Naive B cell (primary cell): Measurements from ENCODE around the gene L3MBTL3. TPM values are rescaled to one million over a fixed set of nuclear protein-coding genes. Genes with fewer than 3 reads are reported as not detected.
"Not testable (repeated sequence)": the region's sequence is repeated elsewhere in the genome, so short reads cannot be mapped to it uniquely, and the experiment has no call there.

Source experiments
- ATAC-seq, 2 donors: fragments of 150-1000 bp; cut with Tn5 transposase; 2 replicates each; pipeline ENCODE4 v1.10.0; 2021; ENCODE audit warnings: low read depth in 2 of 2, mild to moderate bottlenecking in 2 of 2, moderate library complexity in 2 of 2
- DNase-seq: peaks from one replicate; pipeline ENCODE4 v3.0.0; 2022
- H3K27ac Mint-ChIP-seq, 6 donors: one replicate each; pipeline ENCODE4 v1.8.0; 2020 to 2022; ENCODE audit warnings: mild to moderate bottlenecking in 6 of 6, mixed read lengths in 6 of 6, moderate library complexity in 5 of 6, inconsistent platforms in 2 of 6
- H3K27me3 Mint-ChIP-seq, 3 donors: one replicate each; pipeline ENCODE4 v1.8.0; 2021 to 2022; ENCODE audit warnings: mixed read lengths in 3 of 3, mild to moderate bottlenecking in 1 of 3
- H3K36me3 Mint-ChIP-seq, 2 donors: one replicate each; pipeline ENCODE4 v1.8.0; 2020 to 2022; ENCODE audit warnings: mixed read lengths in 2 of 2, inconsistent platforms in 1 of 2, mild to moderate bottlenecking in 1 of 2
- H3K4me1 Mint-ChIP-seq, 3 donors: one replicate each; pipeline ENCODE4 v1.8.0; 2020 to 2022; ENCODE audit warnings: mixed read lengths in 3 of 3, inconsistent platforms in 1 of 3, mild to moderate bottlenecking in 1 of 3, moderate library complexity in 1 of 3
- H3K4me3 Mint-ChIP-seq, 8 donors: one replicate each; pipeline ENCODE4 v1.8.0; 2020 to 2022; ENCODE audit warnings: mild to moderate bottlenecking in 8 of 8, mixed read lengths in 8 of 8, moderate library complexity in 8 of 8, inconsistent platforms in 2 of 8
- H3K9me3 Mint-ChIP-seq, 7 donors: one replicate each; pipeline ENCODE4 v1.8.0; 2020 to 2022; ENCODE audit warnings: mixed read lengths in 7 of 7, mild to moderate bottlenecking in 5 of 7, inconsistent platforms in 2 of 7, moderate library complexity in 1 of 7
- polyA plus RNA-seq, 6 donors: library from polyadenylated mRNA; unstranded; fragments of 300-500 nt; fragmentation: Illumina TruSeq; gene quantifications; one replicate each; pipeline ENCODE4 v1.2.3, GENCODE V29; 2021; ENCODE audit warnings: low read depth in 6 of 6

The L3MBTL3 gene
- polyA plus RNA-seq, 6 donors from 2014 or later: 11.0 to 21.8 (median 16.6) TPM

DNA sequence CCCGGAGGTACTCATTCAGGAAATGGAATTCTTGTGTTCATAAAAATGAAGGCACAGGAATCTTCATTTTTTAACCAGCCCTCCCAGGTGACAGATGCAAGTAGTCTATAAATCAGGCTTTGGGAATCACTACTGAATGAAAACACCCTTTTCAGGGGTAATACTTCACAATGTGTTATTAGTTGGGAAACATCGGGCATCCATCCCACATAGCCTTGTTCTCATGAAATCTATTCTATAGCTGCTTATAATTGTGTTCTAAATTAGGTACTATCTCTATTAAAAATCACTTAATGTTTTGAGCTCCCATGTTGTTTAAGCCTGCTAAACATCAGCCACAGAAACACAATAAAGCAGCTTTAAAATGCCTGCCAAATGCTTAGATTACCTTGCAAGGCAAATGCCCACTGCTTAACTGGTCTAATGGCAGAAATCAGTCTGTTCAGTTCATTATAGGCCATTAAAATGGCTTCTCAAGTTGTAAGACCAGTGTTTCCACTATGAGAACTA, 94.9 kb downstream of the L3MBTL3 start:
- peak overlapping the region in 5 of 6 donors; percentile 21 to 94 (median 88) for H3K27ac Mint-ChIP-seq
- peaks cover 0 to 12% (median 5%) of the 10 kb centered on the region in 7 donors for H3K9me3 Mint-ChIP-seq
- ATAC-seq (no peak), DNase-seq (no peak)
- H3K4me3 Mint-ChIP-seq: peak overlapping the region in 1 of 8 donors; percentile 15
- H3K4me1 Mint-ChIP-seq: peaks cover 51 to 79% (median 78%) of the 10 kb centered on the region in 3 donors
- H3K36me3 Mint-ChIP-seq: peaks cover 26 to 31% of the 10 kb centered on the region in 2 donors
- no peaks in the 10 kb centered on the region for H3K27me3 Mint-ChIP-seq

DNA sequence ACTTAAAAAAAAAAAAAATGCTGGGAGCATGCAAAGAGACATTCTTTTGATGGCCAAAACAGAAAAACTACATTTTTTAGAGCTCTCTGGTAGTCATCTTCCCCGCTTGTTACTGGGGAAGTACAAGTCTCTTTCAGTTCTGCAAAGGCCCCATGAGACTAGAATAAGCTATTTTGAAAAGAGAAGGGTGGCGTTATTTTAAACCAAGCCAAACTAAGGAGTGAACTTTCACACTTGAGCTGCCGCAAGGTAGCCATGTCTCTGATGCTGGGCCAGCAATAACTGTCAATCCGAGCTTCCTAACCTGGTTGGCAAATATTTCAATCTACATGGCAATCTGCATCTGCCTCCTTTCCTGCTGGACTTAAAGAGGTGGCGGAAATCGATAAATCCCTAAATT, 96.7 kb downstream of the L3MBTL3 start:
- peaks cover 15 to 19% of the 10 kb centered on the region in 2 donors for H3K36me3 Mint-ChIP-seq
- peaks cover 0 to 8% (median 4%) of the 10 kb centered on the region in 7 donors for H3K9me3 Mint-ChIP-seq
- H3K27me3 Mint-ChIP-seq: no peaks in the 10 kb centered on the region
- ATAC-seq (peak; percentile 98), DNase-seq (peak; percentile 55)
- H3K27ac Mint-ChIP-seq: peak overlapping the region; percentile 91 to 95 (median 92)
- peaks cover 48 to 70% (median 70%) of the 10 kb centered on the region in 3 donors for H3K4me1 Mint-ChIP-seq
- H3K4me3 Mint-ChIP-seq: peak overlapping the region; percentile 44 to 85 (median 74)

- Mint-ChIP-seq H3K4me3 (peak overlapping the region in 6 of 8 donors; percentile 5 to 79 (median 50)), H3K27me3 (no peaks in the 10 kb centered on the region), H3K9me3 (peaks cover 0 to 3% (median 0%) of the 10 kb centered on the region in 7 donors), H3K36me3 (peaks cover 14 to 19% of the 10 kb centered on the region in 2 donors), H3K27ac (peak overlapping the region; percentile 19 to 87 (median 72)), H3K4me1 (peaks cover 44 to 69% (median 68%) of the 10 kb centered on the region in 3 donors)
- DNase-seq: no peak
- peak; percentile 29 to 35 for ATAC-seq
Observed at GRCh38 chr6:130116273-130116672, 97.9 kb downstream of the L3MBTL3 start.

GRCh38 chr6:130117187-130117701, 98.9 kb downstream of the L3MBTL3 start:
- ATAC-seq, H3K4me3 Mint-ChIP-seq, H3K9me3 Mint-ChIP-seq, DNase-seq, H3K27me3 Mint-ChIP-seq, H3K27ac Mint-ChIP-seq: not testable (repeated sequence)
- peaks cover 9 to 12% of the 10 kb centered on the region in 2 donors for H3K36me3 Mint-ChIP-seq
- H3K4me1 Mint-ChIP-seq: peaks cover 38 to 63% (median 63%) of the 10 kb centered on the region in 3 donors

DNA sequence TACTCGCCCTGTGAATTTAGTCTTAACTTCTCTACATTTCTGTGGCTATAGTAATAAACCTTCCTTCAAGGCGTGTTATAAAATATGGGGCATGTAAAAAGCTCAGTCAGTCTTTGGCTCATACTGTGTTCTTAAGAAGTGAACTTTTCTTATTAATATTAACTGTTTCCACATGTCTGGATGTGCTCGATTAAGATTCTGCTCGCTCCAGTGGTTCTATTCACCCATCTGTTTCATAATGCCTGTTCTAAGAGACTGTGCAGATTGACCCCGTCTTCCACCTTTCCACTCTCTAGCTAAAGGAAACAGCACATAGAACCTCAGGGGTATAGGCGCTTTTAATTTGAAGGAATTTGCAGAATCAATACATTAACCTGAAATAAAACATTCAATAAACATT, 99.9 kb downstream of the L3MBTL3 start:
- no peaks in the 10 kb centered on the region for H3K27me3 Mint-ChIP-seq
- H3K4me3 Mint-ChIP-seq: peak overlapping the region in 4 of 8 donors; percentile 6 to 56 (median 28)
- H3K27ac Mint-ChIP-seq: peak overlapping the region; percentile 22 to 78 (median 38)
- H3K9me3 Mint-ChIP-seq: peaks cover 0 to 3% (median 0%) of the 10 kb centered on the region in 7 donors
- H3K36me3 Mint-ChIP-seq: peaks cover 8 to 16% of the 10 kb centered on the region in 2 donors
- no peak for DNase-seq
- H3K4me1 Mint-ChIP-seq: peaks cover 34 to 53% (median 53%) of the 10 kb centered on the region in 3 donors
- no peak for ATAC-seq

DNA sequence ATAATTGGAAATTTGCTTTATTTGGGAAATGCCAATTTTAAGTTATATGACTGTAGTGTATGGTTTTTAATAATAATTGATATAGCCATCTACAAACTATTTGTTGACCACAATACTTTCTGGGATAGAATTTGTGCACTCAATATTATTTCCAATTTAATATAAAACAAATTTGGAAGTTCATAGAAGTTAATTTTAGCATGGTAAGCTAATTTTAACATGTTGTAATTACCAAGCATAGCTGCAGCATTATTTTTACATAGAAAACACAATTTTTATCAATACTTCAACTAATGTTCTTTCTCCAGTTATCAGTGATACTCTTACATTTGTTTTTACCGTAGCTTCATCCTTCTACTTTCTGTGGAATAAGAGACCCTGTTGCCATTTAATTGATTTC, 100.8 kb downstream of the L3MBTL3 start:
- H3K27ac Mint-ChIP-seq: no peak overlapping the region
- ATAC-seq (no peak), DNase-seq (no peak)
- H3K4me1 Mint-ChIP-seq: peaks cover 30 to 47% (median 43%) of the 10 kb centered on the region in 3 donors
- no peaks in the 10 kb centered on the region for H3K27me3 Mint-ChIP-seq
- no peak overlapping the region for H3K4me3 Mint-ChIP-seq
- peaks cover 0 to 3% (median 0%) of the 10 kb centered on the region in 7 donors for H3K9me3 Mint-ChIP-seq
- H3K36me3 Mint-ChIP-seq: peaks cover 8 to 20% of the 10 kb centered on the region in 2 donors

GRCh38 chr6:130120731-130121130, 102.3 kb downstream of the L3MBTL3 start:
- H3K27me3 Mint-ChIP-seq: no peaks in the 10 kb centered on the region
- no peak for DNase-seq
- ATAC-seq: peak; percentile 40 to 59
- peak overlapping the region in 2 of 6 donors; percentile 70 to 79 for H3K27ac Mint-ChIP-seq
- peaks cover 0 to 3% (median 2%) of the 10 kb centered on the region in 7 donors for H3K9me3 Mint-ChIP-seq
- peaks cover 8 to 27% of the 10 kb centered on the region in 2 donors for H3K36me3 Mint-ChIP-seq
- peaks cover 20 to 38% (median 36%) of the 10 kb centered on the region in 3 donors for H3K4me1 Mint-ChIP-seq
- no peak overlapping the region for H3K4me3 Mint-ChIP-seq

- Mint-ChIP-seq H3K36me3 (peaks cover 15 to 27% of the 10 kb centered on the region in 2 donors), H3K9me3 (peaks cover 0 to 2% (median 0%) of the 10 kb centered on the region in 7 donors), H3K27me3 (no peaks in the 10 kb centered on the region), H3K27ac (no peak overlapping the region), H3K4me1 (peaks cover 24 to 36% (median 35%) of the 10 kb centered on the region in 3 donors), H3K4me3 (no peak overlapping the region)
- ATAC-seq (no peak), DNase-seq (no peak)
Observed at GRCh38 chr6:130122243-130122642, 103.9 kb downstream of the L3MBTL3 start.

DNA sequence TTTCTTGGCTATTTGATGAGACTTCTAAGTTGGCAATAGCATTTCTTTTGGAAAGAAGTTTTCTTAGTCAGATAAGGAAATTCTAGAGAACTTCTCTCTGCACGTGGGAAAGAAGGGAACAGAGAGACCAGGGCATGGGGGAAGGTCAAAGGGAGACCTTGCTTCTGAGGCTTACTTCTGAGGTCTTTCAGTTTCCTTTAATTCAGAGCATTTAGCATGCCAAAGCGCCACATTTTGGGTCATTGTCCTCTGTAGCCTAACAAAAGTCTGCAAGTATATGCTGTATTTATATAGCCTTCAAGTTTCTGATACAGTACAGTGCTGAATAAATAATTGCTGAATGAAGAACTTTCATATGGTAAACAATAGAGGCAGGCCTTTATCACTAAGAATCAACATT, 108.8 kb downstream of the L3MBTL3 start:
- Mint-ChIP-seq H3K4me1 (peaks cover 39 to 47% (median 39%) of the 10 kb centered on the region in 3 donors), H3K9me3 (peaks cover 0 to 2% (median 0%) of the 10 kb centered on the region in 7 donors), H3K36me3 (peaks cover 7 to 29% of the 10 kb centered on the region in 2 donors), H3K27me3 (no peaks in the 10 kb centered on the region), H3K4me3 (no peak overlapping the region), H3K27ac (peak overlapping the region in 3 of 6 donors; percentile 15 to 36 (median 34))
- ATAC-seq (no peak), DNase-seq (no peak)

DNA sequence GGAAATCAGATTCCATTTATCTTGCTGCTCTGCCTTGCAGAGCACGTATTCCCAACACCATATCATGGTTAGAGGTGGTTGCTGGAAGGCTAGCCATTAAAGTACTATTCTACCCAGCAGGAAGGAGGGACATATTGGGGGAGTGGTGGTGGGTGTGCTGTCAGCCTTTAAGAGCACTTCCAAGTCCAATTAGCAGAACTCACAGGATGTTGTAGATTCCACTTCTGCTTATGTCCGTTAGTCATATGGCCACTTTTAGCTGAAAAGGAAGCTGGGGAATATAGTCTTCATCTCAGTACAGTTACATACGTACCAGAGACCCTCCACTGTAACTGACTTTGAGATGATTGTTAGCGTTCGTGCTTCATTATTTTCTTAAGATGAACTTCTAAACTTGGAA, 109.9 kb downstream of the L3MBTL3 start:
- DNase-seq (no peak), ATAC-seq (no peak)
- peaks cover 47 to 58% (median 51%) of the 10 kb centered on the region in 3 donors for H3K4me1 Mint-ChIP-seq
- no peaks in the 10 kb centered on the region for H3K27me3 Mint-ChIP-seq
- H3K27ac Mint-ChIP-seq: peak overlapping the region in 2 of 6 donors; percentile 87 to 90
- H3K36me3 Mint-ChIP-seq: peaks cover 7 to 19% of the 10 kb centered on the region in 2 donors
- peaks cover 0 to 2% (median 0%) of the 10 kb centered on the region in 7 donors for H3K9me3 Mint-ChIP-seq
- H3K4me3 Mint-ChIP-seq: no peak overlapping the region

- no peaks in the 10 kb centered on the region for H3K27me3 Mint-ChIP-seq
- ATAC-seq (no peak), DNase-seq (no peak)
- peak overlapping the region in 5 of 6 donors; percentile 5 to 87 (median 54) for H3K27ac Mint-ChIP-seq
- H3K9me3 Mint-ChIP-seq: peaks cover 0 to 2% (median 0%) of the 10 kb centered on the region in 7 donors
- no peak overlapping the region for H3K4me3 Mint-ChIP-seq
- H3K4me1 Mint-ChIP-seq: peaks cover 56 to 64% (median 57%) of the 10 kb centered on the region in 3 donors
- peaks cover 13 to 21% of the 10 kb centered on the region in 2 donors for H3K36me3 Mint-ChIP-seq
Observed at GRCh38 chr6:130129762-130130246, 111.4 kb downstream of the L3MBTL3 start.

- peaks cover 46 to 61% (median 53%) of the 10 kb centered on the region in 3 donors for H3K4me1 Mint-ChIP-seq
- peak overlapping the region; percentile 80 to 95 (median 90) for H3K27ac Mint-ChIP-seq
- peaks cover 23 to 30% of the 10 kb centered on the region in 2 donors for H3K36me3 Mint-ChIP-seq
- DNase-seq (peak; percentile 20), ATAC-seq (peak; percentile 74 to 84)
- H3K4me3 Mint-ChIP-seq: peak overlapping the region; percentile 10 to 78 (median 74)
- H3K9me3 Mint-ChIP-seq: no peaks in the 10 kb centered on the region
- H3K27me3 Mint-ChIP-seq: no peaks in the 10 kb centered on the region
Observed at GRCh38 chr6:130132286-130132701, 113.9 kb downstream of the L3MBTL3 start.

DNA sequence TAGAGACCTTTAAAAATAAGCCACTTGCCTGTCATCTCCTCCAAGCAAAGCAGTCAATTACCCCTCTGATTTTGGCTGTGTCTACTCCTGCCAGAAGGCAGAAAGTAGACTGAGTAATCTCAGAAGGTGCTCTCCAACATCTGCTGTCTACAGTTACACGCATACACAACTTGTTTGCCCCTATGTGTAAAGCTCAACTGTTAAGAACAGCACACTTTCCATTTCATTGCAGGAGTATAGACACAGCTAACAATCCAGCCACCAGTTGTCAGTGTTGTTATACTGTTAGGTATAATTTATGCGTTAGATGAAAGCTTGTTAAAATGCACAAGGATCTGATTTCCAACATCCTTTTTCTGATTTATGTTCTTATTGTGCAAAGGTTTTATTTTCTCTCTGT, 116.2 kb downstream of the L3MBTL3 start:
- H3K36me3 Mint-ChIP-seq: peaks cover 38 to 45% of the 10 kb centered on the region in 2 donors
- H3K4me1 Mint-ChIP-seq: peaks cover 38 to 46% (median 42%) of the 10 kb centered on the region in 3 donors
- no peaks in the 10 kb centered on the region for H3K27me3 Mint-ChIP-seq
- H3K27ac Mint-ChIP-seq: peak overlapping the region in 5 of 6 donors; percentile 40 to 90 (median 70)
- DNase-seq (no peak), ATAC-seq (no peak)
- H3K4me3 Mint-ChIP-seq: no peak overlapping the region
- no peaks in the 10 kb centered on the region for H3K9me3 Mint-ChIP-seq
